ENCODE data around the gene MOCS3.
A peak's percentile ranks its signal among the peaks of the same experiment; 100 is the strongest.

Gene MOCS3

DNA sequence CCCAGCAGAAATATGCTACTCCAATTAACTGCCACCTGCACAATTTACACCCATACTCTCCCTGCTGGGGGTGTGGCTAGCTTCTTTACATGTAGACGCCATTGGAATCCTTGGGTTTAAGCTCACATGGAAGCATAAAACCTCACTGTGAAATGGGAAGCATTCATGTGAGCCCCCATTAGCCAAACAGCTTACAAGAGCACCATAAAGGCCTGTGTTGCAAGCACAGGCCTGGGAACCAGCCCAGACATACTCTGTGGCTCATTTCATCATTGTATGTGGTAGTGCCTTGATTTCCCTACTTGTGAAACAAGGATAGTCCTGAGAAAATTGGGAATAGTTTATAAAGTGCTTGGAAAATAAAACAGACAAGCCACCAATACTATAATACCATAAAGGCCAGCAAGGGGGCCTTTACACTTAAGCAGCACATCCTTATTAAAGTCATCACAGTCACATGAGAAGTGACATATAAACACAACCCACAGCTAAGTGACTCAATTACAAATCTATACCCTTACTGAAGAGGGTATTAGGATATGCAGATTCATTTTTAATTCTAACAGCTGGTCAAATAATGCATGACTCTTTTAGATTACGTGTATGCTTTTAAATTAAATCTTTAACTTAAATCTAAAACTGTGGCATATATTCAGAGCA, 34.2 kb upstream of the MOCS3 start:
- DNase-seq (ENCODE audit: low read depth), result no peak
- TF ChIP-seq, protein P1, sequence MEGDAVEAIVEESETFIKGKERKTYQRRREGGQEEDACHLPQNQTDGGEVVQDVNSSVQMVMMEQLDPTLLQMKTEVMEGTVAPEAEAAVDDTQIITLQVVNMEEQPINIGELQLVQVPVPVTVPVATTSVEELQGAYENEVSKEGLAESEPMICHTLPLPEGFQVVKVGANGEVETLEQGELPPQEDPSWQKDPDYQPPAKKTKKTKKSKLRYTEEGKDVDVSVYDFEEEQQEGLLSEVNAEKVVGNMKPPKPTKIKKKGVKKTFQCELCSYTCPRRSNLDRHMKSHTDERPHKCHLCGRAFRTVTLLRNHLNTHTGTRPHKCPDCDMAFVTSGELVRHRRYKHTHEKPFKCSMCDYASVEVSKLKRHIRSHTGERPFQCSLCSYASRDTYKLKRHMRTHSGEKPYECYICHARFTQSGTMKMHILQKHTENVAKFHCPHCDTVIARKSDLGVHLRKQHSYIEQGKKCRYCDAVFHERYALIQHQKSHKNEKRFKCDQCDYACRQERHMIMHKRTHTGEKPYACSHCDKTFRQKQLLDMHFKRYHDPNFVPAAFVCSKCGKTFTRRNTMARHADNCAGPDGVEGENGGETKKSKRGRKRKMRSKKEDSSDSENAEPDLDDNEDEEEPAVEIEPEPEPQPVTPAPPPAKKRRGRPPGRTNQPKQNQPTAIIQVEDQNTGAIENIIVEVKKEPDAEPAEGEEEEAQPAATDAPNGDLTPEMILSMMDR (IDR thresholded peaks at IDR 0.05; ENCODE audit: insufficient read depth, low read depth, low read length, missing control alignments), result no peak
- H3K4me3 ChIP-seq (ENCODE audit: low read length), result no peak overlapping the region

DNA sequence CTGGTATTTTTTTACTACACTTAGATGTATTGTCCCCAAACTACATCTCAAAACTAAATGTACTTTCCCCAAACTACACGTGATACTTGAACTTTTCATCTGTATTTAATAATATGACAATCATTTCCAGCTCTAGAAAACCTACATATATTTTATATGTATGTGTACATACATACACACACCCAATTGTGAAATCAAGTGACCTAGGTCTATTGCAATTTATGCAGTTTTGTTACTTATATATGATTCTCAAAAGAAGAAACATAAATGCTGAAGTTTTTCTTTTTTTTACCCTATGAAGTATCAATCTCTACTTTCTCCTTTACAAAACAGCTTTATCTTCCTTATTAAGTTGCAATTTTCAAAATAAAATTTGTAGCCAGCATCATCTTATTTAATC, 32.1 kb upstream of the MOCS3 start:
- DNase-seq (ENCODE audit: low read depth), result peak; percentile 27
- TF ChIP-seq, protein P1 (IDR thresholded peaks at IDR 0.05; ENCODE audit: insufficient read depth, low read depth, low read length, missing control alignments), result no peak
- no peak overlapping the region for H3K4me3 ChIP-seq (ENCODE audit: low read length)

DNA sequence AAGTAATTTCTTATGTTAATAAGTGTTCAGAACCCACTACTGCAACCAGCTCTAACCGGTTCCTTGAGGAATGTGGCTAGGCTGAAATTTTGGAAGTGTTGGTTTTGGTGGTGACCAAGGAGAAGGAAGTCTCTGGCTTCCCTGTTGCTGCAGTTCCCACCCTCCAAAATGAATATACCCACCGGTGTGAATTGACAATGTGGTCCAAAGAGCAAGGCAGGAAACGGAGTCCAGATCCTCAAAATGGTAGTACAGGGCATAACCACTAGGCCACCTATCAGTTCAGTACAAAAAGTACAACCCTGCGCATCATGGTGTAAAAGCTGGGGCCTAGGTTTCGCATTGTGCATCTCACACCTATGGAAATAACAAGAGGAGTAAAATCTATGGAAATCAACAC, 30.1 kb upstream of the MOCS3 start:
- DNase-seq (ENCODE audit: low read depth), result peak; percentile 9
- TF ChIP-seq, protein P1 (IDR thresholded peaks at IDR 0.05; ENCODE audit: insufficient read depth, low read depth, low read length, missing control alignments), result no peak
- H3K4me3 ChIP-seq (ENCODE audit: low read length), result peak overlapping the region; percentile 77

DNA sequence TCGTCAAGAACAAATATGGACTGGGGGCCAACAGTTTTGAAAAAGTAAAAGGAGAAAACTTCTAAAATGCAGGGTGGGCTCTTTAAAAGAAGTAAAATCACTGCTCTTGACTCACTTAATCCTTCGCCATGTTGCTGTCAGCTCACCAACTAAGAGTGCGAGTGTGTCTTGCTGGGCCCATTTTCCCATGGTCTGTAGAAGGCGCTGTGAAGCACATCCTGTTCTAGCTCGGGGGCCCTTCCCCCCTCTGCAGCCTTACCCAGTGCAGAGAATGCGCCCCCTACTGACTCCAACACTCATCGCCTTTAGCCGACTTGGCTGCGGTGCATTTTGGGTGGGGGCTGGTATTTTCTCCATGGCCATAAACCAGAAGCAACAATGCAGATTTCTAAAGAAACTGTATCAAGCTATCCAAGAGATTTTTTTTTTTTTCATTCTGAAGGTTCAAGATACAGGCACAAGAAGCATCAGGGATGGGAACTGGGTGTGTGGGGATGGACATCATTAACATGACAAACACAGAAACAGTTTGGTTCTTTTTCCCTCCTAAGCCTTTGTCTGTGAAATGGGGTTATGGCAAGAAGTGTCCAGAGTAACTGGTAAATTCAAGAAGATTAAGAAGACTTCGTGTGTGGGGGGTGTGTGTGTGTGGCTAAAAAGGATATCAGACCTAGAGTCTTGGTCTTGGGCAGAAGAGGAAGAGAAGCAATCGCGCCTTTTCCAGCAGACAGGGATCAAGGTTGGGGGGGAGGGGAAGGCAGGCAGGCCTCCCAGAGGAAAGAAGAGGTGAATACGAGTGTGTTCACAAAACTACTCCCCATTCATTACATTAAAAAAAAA, 29.1 kb upstream of the MOCS3 start:
- DNase-seq (ENCODE audit: low read depth), result peak; percentile 99
- TF ChIP-seq, protein P1 (IDR thresholded peaks at IDR 0.05; ENCODE audit: insufficient read depth, low read depth, low read length, missing control alignments), result peak; percentile 99
- H3K4me3 ChIP-seq (ENCODE audit: low read length), result peak overlapping the region; percentile 77

DNA sequence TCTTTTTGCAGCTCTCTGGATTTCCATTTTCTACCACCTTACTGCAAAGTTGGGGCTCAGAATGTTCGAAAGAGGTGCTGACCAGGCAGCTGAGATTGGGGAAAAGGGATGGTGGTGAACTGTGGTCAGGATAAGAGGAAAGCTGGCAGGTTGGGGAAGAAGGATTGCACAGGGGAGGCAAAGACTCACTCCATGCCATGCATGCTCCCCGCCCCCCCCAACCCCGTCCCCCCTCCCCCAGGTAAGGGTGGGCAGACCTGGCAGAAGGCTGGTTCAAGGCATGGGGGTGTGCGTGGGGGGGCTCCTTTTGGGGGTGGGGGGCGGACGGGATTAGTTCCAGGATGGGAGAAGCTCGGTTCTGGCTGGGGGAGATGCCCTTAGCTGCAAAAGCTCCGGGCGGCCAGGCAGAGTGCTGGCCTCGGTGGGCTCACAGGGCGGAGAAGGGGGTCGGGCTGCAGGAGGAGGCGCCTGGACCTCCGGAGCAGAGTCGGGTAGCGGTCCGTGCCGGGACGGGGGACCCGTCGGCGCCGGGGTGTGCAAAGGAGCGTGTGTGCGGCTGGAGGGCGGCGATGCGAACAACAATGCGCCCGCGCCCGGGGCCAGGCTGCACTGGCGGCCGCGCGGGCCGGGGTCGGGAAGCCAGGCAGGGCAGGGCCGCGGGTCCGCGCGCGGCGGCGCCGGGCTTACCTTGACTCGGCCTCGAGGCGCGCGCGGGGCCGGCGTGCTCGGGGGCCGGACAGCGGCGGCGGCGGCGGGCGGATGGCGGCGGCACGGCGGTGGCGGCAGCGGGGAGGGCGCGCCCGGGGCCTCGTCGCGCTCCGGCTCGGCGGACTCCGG, 28.3 kb upstream of the MOCS3 start:
- DNase-seq (ENCODE audit: low read depth), result peak; percentile 24
- TF ChIP-seq, protein P1 (IDR thresholded peaks at IDR 0.05; ENCODE audit: insufficient read depth, low read depth, low read length, missing control alignments), result no peak
- peak overlapping the region; percentile 77 for H3K4me3 ChIP-seq (ENCODE audit: low read length)

DNA sequence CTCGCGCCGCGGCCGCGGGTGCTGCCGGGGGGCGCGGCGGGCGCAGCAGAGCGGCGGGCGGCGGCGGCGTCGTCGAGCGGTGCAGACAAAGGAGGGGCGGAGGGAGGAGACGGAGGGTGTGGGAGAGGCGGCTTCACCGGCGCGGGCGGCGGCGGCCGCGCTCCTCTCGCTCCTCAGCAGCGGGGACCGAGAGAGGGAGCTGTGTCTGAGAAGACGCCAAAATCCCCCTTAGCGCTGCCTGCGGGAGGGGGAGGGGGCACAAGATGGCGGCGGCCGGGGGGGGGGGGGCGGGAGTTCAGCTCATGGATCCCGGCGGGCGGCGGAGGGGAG, 27.7 kb upstream of the MOCS3 start:
- DNase-seq (ENCODE audit: low read depth), result no peak
- TF ChIP-seq, protein P1 (IDR thresholded peaks at IDR 0.05; ENCODE audit: insufficient read depth, low read depth, low read length, missing control alignments), result no peak
- H3K4me3 ChIP-seq (ENCODE audit: low read length), result peak overlapping the region; percentile 58
